ENCODE data around the gene NPC1.
A peak's percentile ranks its signal among the peaks of the same experiment; 100 is the strongest.
"Not testable (repeated sequence)": the region's sequence is repeated elsewhere in the genome, so short reads cannot be mapped to it uniquely, and the experiment has no call there.

NPC1 gene

GRCh38 chr18:23526501-23527063, 59.7 kb downstream of the NPC1 start:
- DNase-seq (ENCODE audit: low read depth in 2 of 3, low spot score in 1 of 3), result no peak

- DNase-seq (ENCODE audit: low read depth in 2 of 3, low spot score in 1 of 3), result no peak
Measured at GRCh38 chr18:23524213-23524707, 62.0 kb downstream of the NPC1 start.

- no peak for DNase-seq (ENCODE audit: low read depth in 2 of 3, low spot score in 1 of 3)
Measured at GRCh38 chr18:23523429-23524212, 62.7 kb downstream of the NPC1 start.

- DNase-seq (ENCODE audit: low read depth in 2 of 3, low spot score in 1 of 3), result no peak
Measured at GRCh38 chr18:23521907-23522306, 64.4 kb downstream of the NPC1 start.

GRCh38 chr18:23521271-23521670, 65.0 kb downstream of the NPC1 start:
- DNase-seq (ENCODE audit: low read depth in 2 of 3, low spot score in 1 of 3), result no peak

GRCh38 chr18:23519734-23520133, 66.6 kb downstream of the NPC1 start:
- DNase-seq (ENCODE audit: low read depth in 2 of 3, low spot score in 1 of 3), result no peak

- peak; percentile 51 to 76 (median 67) for DNase-seq (ENCODE audit: low read depth in 2 of 3, low spot score in 1 of 3)
Measured at GRCh38 chr18:23515911-23516546, 70.3 kb downstream of the NPC1 start.

- no peak for DNase-seq (ENCODE audit: low read depth in 2 of 3, low spot score in 1 of 3)
Measured at GRCh38 chr18:23512641-23513040, 73.7 kb downstream of the NPC1 start.

- not testable (repeated sequence) for DNase-seq (ENCODE audit: low read depth in 2 of 3, low spot score in 1 of 3)
Measured at GRCh38 chr18:23512216-23512615, 74.1 kb downstream of the NPC1 start.

- DNase-seq (ENCODE audit: low read depth in 2 of 3, low spot score in 1 of 3), result not testable (repeated sequence)
Measured at GRCh38 chr18:23510923-23511322, 75.4 kb downstream of the NPC1 start.

GRCh38 chr18:23506393-23506792, 79.9 kb downstream of the NPC1 start:
- no peak for DNase-seq (ENCODE audit: low read depth in 2 of 3, low spot score in 1 of 3)

- no peak for DNase-seq (ENCODE audit: low read depth in 2 of 3, low spot score in 1 of 3)
Measured at GRCh38 chr18:23504720-23505119, 81.6 kb downstream of the NPC1 start.

- no peak for DNase-seq (ENCODE audit: low read depth in 2 of 3, low spot score in 1 of 3)
Measured at GRCh38 chr18:23503963-23504344, 82.4 kb downstream of the NPC1 start.

GRCh38 chr18:23503038-23503962, 83.0 kb downstream of the NPC1 start, which contains the start of gene RMC1:
TSS of gene RMC1 (plus strand) at chr18:23503511. CDS start at chr18:23503619, 108 bp downstream.
- DNase-seq (ENCODE audit: low read depth in 2 of 3, low spot score in 1 of 3), result peak; percentile 96 to 99 (median 99)

- DNase-seq (ENCODE audit: low read depth in 2 of 3, low spot score in 1 of 3), result no peak
Measured at GRCh38 chr18:23502516-23503037, 83.7 kb downstream of the NPC1 start.

GRCh38 chr18:23501626-23502025, 84.7 kb downstream of the NPC1 start:
- no peak for DNase-seq (ENCODE audit: low read depth in 2 of 3, low spot score in 1 of 3)

- DNase-seq (ENCODE audit: low read depth in 2 of 3, low spot score in 1 of 3), result no peak
Measured at GRCh38 chr18:23499291-23499781, 87.0 kb downstream of the NPC1 start.

- DNase-seq (ENCODE audit: low read depth in 2 of 3, low spot score in 1 of 3), result peak; percentile 51 to 73 (median 54)
Measured at GRCh38 chr18:23498877-23499276, 87.4 kb downstream of the NPC1 start.

GRCh38 chr18:23498117-23498516, 88.2 kb downstream of the NPC1 start:
- no peak for DNase-seq (ENCODE audit: low read depth in 2 of 3, low spot score in 1 of 3)

- no peak for DNase-seq (ENCODE audit: low read depth in 2 of 3, low spot score in 1 of 3)
Measured at GRCh38 chr18:23495723-23496440, 90.4 kb downstream of the NPC1 start.

All from stimulated activated CD4-positive, alpha-beta T cell treated with anti-CD3 and anti-CD28 coated beads, Interleukin-12 subunit alpha, Interleukin-12 subunit beta, amount 100 ng/mL, for 48 hours (primary cell).